ENCODE measurements around the gene TADA2A. TPM values are rescaled to one million over a fixed set of nuclear protein-coding genes. Genes with fewer than 3 reads are reported as not detected.
A peak's percentile ranks its signal among the peaks of the same experiment; 100 is the strongest.

The TADA2A gene
- total RNA-seq, 2 experiments from 2014 or later, result 35.8 to 46.3 TPM

DNA sequence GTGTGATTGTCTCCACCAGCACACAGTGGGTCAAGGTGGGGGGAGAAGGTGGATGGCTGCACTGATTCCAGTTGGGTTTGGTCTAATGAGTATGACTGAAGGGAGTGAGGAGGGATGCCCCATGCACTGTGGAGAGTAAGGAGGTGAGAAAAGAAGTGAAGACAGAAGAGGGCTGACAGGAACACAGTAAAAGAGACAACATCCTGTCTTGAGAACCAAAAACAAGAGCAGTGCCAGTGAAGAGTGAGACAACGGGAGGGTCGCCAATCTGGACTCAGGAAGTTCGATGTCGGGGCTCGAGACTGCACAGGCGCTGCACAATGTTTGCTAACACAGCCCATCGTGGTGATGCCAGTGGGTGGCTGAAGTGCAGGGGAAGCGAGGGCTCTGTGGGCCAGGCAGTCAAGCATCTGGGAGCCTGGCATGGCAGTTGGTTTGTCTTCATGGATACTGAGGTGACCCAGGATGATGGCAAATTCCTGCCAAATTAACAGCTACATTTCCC is 117.1 kb downstream of the TADA2A start:
- no peak overlapping the region for H3K4me2 ChIP-seq (ENCODE audit: low read length)
- BruUV-seq (replicated peaks), result no TSS peak
- H3K9me2 ChIP-seq (ENCODE audit: insufficient read depth, low read length), result no peaks in the 10 kb centered on the region
- no peaks in the 10 kb centered on the region for H3K79me2 ChIP-seq (ENCODE audit: insufficient read depth, low read depth, low read length)
- no peaks in the 10 kb centered on the region for H3K4me1 ChIP-seq (ENCODE audit: insufficient read depth, low read length, poor library complexity, severe bottlenecking)
- no peak overlapping the region for H2AFZ ChIP-seq (ENCODE audit: low read length)
- H3K36me3 ChIP-seq (ENCODE audit: insufficient read depth, low read length), result peaks cover 87% of the 10 kb centered on the region
- no peak overlapping the region for H3K4me3 ChIP-seq (ENCODE audit: low read depth, low read length, poor library complexity, severe bottlenecking)
- no peaks in the 10 kb centered on the region for H3K9me3 ChIP-seq (ENCODE audit: low read length)
- DNase-seq (ENCODE audit: low spot score), result no peak
- no peaks in the 10 kb centered on the region; the same call in 1 of the 2 replicates for H4K20me1 ChIP-seq (ENCODE audit: insufficient read depth, low read length)
- no peak overlapping the region for H3K27ac ChIP-seq (ENCODE audit: low read depth, low read length, poor library complexity, severe bottlenecking)
- intact Hi-C loops (cut with micrococcal nuclease; ENCODE audit: unreplicated experiment), result loop anchor here (10.0 kb wide), 1 partner anchor 291 kb away; no protein-coding TSS in a partner anchor
- TF ChIP-seq EZH2phosphoT487 (IDR thresholded peaks at IDR 0.05; ENCODE audit: borderline replicate concordance, low read depth, low read length), result no peak
- TF ChIP-seq, protein P1, sequence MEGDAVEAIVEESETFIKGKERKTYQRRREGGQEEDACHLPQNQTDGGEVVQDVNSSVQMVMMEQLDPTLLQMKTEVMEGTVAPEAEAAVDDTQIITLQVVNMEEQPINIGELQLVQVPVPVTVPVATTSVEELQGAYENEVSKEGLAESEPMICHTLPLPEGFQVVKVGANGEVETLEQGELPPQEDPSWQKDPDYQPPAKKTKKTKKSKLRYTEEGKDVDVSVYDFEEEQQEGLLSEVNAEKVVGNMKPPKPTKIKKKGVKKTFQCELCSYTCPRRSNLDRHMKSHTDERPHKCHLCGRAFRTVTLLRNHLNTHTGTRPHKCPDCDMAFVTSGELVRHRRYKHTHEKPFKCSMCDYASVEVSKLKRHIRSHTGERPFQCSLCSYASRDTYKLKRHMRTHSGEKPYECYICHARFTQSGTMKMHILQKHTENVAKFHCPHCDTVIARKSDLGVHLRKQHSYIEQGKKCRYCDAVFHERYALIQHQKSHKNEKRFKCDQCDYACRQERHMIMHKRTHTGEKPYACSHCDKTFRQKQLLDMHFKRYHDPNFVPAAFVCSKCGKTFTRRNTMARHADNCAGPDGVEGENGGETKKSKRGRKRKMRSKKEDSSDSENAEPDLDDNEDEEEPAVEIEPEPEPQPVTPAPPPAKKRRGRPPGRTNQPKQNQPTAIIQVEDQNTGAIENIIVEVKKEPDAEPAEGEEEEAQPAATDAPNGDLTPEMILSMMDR (conservative IDR thresholded peaks at IDR 0.05; ENCODE audit: low read length), result no peak
- CTCF ChIA-PET (ENCODE audit: unreplicated experiment), result no interaction called here
- POLR2A ChIA-PET, result no interaction called here

- no peak for TF ChIP-seq EZH2phosphoT487 (IDR thresholded peaks at IDR 0.05; ENCODE audit: borderline replicate concordance, low read depth, low read length)
- TF ChIP-seq, protein P1 (conservative IDR thresholded peaks at IDR 0.05; ENCODE audit: low read length), result peak; percentile 90
- Histone ChIP-seq H3K79me2 (ENCODE audit: insufficient read depth, low read depth, low read length) (no peaks in the 10 kb centered on the region), H3K9me3 (ENCODE audit: low read length) (no peaks in the 10 kb centered on the region), H3K4me1 (ENCODE audit: insufficient read depth, low read length, poor library complexity, severe bottlenecking) (no peaks in the 10 kb centered on the region), H4K20me1 (ENCODE audit: insufficient read depth, low read length) (no peaks in the 10 kb centered on the region; the same call in 1 of the 2 replicates), H3K4me3 (ENCODE audit: low read depth, low read length, poor library complexity, severe bottlenecking) (no peak overlapping the region), H3K27ac (ENCODE audit: low read depth, low read length, poor library complexity, severe bottlenecking) (no peak overlapping the region), H3K4me2 (ENCODE audit: low read length) (no peak overlapping the region), H3K9me2 (ENCODE audit: insufficient read depth, low read length) (no peaks in the 10 kb centered on the region), H3K36me3 (ENCODE audit: insufficient read depth, low read length) (peaks cover 94% of the 10 kb centered on the region), H2AFZ (ENCODE audit: low read length) (no peak overlapping the region)
- no TSS peak for BruUV-seq (replicated peaks)
- intact Hi-C loops (cut with micrococcal nuclease; ENCODE audit: unreplicated experiment), result loop anchor here (1.0 to 10.0 kb wide), 2 partner anchors 82 to 287 kb away; partner anchors contain the start of gene SYNRG
- ChIA-PET POLR2A (no interaction called here), CTCF (ENCODE audit: unreplicated experiment) (no interaction called here)
- peak; percentile 72 for DNase-seq (ENCODE audit: low spot score)
These were observed 120.7 kb downstream of the TADA2A start for GRCh38 chr17:37527249-37527851.

Other genes starting within 250 kb of the TADA2A start
- not detected in 2 replicates for gene C17orf78, start 30.9 kb upstream of the TADA2A start, total RNA-seq (2014; rRNA removed; shearing (Covaris generic))
- not detected in 2 replicates for gene C17orf78, start 30.9 kb upstream of the TADA2A start, total RNA-seq (2022)
- gene ACACA, start 50 bp upstream of the TADA2A start, total RNA-seq (2014; rRNA removed; shearing (Covaris generic)), result 32.1 and 45.4 TPM in 2 replicates
- gene ACACA, start 50 bp upstream of the TADA2A start, total RNA-seq (2022), result 80.5 and 98.3 TPM in 2 replicates
- 21.2 and 21.5 TPM in 2 replicates for gene DUSP14, start 83.0 kb downstream of the TADA2A start, total RNA-seq (2014; rRNA removed; shearing (Covaris generic))
- gene DUSP14, start 83.0 kb downstream of the TADA2A start, total RNA-seq (2022), result 11.0 and 12.2 TPM in 2 replicates
- 39.6 and 46.5 TPM in 2 replicates for gene SYNRG, start 202.5 kb downstream of the TADA2A start, total RNA-seq (2014; rRNA removed; shearing (Covaris generic))
- 132 and 146 TPM in 2 replicates for gene SYNRG, start 202.5 kb downstream of the TADA2A start, total RNA-seq (2022)
- gene DDX52, start 236.6 kb downstream of the TADA2A start, total RNA-seq (2014; rRNA removed; shearing (Covaris generic)), result 14.2 and 18.1 TPM in 2 replicates
- gene DDX52, start 236.6 kb downstream of the TADA2A start, total RNA-seq (2022), result 30.6 and 35.2 TPM in 2 replicates